GM03348 (cell line): ENCODE data around the gene UPP1.

Source experiments
- DNase-seq: peaks from one replicate; pipeline ENCODE4 v3.0.0; 2012; ENCODE audit warnings: low spot score

The UPP1 gene

GRCh38 chr7:48085942-48086341 lies 3.1 kb upstream of the UPP1 start:
- no peak for DNase-seq

DNA sequence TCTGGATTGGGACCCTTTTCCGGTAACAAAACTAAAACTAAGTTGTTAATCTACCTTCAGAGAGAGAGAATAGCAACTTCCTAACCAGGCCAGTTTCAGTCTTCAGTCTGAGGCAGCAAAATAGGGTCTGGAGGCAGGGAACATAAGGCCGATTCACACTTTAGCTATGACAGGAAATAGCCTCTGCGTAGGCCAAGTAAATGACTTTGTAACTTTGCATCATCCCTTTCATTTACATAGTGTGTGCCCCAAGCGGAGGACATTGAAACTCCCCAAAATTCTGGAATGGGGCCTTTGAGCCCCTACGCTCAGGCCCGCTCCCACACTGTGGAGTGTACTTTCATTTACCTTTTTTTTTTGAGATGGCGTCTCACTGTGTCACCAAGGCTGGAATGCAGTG lies 1.7 kb upstream of the UPP1 start:
- DNase-seq = no peak

GRCh38 chr7:48088559-48089045 lies 463 bp upstream of the UPP1 start:
- DNase-seq = peak; percentile 84

- DNase-seq = no peak
Measured at GRCh38 chr7:48090095-48090805, 1.2 kb downstream of the UPP1 start.

DNA sequence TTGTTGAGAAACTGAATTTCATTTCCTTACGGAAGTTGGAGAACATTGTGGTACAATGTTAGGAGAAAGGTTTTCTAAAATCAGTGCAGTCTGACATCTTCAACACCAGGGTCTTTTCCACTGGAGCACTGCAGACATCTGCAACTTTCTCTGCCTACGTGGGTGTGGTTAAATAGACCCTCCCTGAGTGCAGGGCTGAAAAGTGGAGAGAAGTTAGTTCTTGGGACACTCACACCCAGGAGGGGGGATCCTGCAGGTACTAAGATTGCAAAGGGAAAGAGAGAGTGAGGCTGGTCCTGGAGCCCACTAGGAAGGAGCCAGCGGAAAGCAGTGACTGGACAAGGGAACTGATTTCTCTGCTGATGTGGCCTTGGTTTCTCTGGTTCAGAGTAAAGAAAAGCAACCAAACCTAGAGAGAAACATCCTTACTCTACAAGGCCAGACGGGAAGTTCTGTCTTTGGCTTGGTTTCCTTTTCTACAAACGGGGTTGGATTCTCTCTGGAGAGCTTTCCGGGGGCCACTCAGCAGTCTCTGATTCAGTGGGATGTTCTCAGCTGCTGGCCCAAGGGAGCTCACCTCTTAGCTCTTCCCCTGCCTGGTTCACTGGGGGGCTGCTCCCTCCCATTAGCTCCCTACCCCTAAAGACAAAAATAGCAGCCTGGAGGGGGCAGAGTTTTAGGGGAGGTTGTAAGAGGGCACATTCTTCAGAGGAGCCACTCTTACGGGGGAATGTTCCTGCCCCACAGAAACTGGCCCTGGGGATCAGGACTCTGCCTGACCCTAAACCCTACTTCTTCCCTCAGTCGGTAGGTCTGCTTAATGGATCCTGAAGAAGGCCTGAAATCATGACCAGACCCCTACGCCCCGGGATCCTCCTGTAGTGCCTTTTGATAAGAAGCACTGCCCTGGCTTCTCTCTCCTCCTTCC lies 2.7 kb downstream of the UPP1 start:
- no peak for DNase-seq

DNA sequence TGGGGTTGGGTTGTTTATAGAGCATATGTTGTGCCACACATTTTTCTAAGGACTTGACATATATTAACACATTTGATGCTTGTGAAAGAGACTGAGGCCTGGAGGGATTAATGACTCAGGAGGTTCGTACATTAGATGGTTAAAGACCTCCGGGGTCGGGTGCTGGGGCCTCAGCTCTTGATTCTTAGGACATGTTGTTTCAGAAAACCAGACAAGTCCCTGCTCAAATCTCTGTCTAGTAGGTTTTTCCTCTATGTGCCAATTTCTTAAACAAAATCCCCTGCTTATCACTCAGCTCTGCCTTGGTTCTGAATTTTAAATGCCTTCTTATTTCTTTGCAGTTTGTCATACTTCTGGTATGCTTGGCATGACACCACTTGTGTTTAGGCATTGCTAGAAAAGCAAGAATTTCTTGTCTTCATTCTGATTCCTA lies 5.8 kb downstream of the UPP1 start:
- peak; percentile 71 for DNase-seq

GRCh38 chr7:48096273-48096672 lies 7.2 kb downstream of the UPP1 start:
- DNase-seq = no peak

- peak; percentile 42 for DNase-seq
Measured at GRCh38 chr7:48097521-48098231, 8.6 kb downstream of the UPP1 start.

GRCh38 chr7:48098846-48099245 lies 9.8 kb downstream of the UPP1 start:
- DNase-seq = no peak

DNA sequence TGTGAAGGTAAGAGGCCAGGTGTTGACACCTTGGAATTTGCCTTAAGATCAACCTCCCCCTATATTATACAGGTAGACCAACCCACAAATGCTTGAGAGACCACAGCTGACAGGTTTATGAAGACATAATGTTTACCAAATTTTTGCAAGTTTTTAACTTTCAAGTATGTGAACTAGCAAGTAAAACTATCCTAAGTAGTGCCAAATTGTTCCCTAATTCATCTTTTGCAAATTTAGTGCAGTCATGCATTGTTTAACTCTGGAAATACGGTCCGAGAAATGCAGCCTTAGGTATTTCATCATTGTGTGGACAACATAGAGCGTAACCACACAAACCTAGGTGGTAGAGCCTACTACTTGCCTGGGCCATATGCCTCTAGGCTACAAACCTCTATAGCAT lies 10.7 kb downstream of the UPP1 start:
- DNase-seq = no peak

DNA sequence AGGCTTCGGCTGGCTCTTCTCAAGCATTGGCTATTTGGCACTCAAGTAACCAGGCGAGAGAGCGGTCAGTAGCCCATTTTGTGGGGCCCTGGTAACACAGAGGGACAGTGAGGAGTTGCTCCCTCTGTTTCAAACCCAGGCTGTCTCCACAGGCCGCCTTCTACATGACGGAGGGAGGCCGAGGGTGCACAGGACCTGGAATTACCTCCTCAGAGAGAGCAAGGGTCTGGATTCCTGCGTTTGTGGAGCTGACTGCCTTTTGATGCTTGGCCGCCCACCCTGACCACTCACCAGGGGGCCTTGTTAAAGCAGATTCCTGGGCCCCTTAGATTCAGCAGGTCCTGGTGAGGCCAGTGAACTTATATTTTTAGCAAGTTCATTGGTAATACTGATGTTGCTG lies 12.3 kb downstream of the UPP1 start:
- DNase-seq = no peak

DNA sequence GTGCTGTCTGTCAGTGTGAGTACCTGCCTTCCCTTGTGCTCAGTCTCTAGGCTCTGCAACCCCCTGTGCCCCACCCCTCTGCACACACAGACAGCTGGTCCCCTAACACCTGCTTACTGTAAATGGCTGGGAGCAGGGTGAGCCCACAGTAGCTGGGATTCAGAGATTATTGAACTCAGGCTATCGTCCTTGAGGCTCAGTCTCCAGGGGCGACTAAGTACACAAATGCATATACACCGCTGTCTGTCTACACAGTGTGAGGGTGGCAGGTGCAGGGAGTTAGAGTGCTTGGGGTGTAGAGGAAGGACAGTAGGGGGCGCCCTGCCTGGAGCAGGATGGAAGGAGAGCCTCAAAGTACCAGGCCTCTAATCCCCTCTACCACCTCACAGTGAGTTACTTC lies 12.9 kb downstream of the UPP1 start:
- DNase-seq = no peak

GRCh38 chr7:48102530-48102929 lies 13.5 kb downstream of the UPP1 start:
- DNase-seq = no peak

DNA sequence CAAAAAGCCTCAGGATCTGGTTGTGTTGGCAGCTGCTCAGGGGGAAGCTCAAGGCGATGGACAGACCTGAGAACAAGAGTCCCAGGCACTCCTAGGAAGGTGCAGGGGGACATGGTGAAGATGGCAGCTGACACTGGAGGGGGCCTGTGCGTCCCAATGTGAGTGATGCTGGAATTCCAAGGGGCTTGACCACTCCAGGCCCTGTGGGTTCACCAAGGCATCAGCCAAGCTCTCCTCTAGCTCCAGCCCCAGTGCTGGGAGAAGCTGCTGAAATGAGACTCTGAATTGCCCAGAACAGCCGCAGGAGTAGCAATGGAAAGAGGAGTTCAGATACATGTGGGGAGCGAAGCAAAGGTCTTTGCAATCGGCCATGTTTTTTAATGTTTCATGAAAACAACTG lies 16.0 kb downstream of the UPP1 start:
- no peak for DNase-seq

DNA sequence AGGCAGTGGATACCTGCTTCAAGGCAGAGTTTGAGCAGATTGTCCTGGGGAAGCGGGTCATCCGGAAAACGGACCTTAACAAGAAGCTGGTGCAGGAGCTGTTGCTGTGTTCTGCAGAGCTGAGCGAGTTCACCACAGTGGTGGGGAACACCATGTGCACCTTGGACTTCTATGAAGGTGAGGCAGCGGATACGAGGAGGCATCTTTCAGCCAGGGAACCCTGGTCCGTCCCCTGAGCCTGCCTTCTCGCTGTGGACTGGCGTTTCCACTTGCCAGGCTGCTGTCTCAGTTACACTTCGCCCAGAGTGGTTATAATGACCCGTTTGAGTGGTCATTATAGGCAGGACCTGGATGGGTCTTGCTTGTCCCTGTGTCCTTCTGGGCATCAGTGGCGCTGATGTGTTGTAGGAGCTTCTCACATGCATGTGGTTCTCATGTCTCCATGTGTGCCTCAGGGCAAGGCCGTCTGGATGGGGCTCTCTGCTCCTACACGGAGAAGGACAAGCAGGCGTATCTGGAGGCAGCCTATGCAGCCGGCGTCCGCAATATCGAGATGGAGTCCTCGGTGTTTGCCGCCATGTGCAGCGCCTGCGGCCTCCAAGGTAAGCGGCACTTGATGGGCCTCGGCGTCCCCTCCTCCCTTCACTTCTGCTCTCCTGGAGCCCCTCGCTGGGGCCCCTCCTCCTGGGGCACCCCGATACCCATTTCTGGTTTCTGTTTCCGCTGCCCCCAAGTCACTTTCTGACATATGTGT lies 18.0 kb downstream of the UPP1 start:
- no peak for DNase-seq

- DNase-seq = no peak
Measured at GRCh38 chr7:48107926-48108472, 18.9 kb downstream of the UPP1 start.

- no peak for DNase-seq
Measured at GRCh38 chr7:48108959-48109847, 20.1 kb downstream of the UPP1 start.

- DNase-seq = peak; percentile 78
Measured at GRCh38 chr7:48109848-48110663, 21.0 kb downstream of the UPP1 start.

DNA sequence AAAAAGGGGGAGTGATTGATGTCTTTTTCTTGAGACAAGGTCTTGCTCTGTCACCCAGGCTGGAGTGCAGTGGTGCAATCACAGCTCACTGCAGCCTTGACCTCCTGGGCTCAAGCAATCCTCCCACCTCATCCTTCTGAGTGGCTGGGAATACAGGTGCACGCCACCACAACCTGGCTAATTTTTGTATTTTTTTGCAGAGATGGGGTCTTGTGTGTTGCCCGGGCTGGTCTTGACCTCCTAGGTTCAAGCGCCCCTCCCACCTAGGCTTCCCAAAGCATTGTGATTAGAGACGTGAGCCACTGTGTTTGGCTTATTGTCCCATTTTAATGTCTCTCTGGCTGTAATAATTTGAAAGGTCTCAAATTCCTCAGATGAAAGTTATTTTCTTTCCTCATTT lies 21.8 kb downstream of the UPP1 start:
- DNase-seq = no peak

DNA sequence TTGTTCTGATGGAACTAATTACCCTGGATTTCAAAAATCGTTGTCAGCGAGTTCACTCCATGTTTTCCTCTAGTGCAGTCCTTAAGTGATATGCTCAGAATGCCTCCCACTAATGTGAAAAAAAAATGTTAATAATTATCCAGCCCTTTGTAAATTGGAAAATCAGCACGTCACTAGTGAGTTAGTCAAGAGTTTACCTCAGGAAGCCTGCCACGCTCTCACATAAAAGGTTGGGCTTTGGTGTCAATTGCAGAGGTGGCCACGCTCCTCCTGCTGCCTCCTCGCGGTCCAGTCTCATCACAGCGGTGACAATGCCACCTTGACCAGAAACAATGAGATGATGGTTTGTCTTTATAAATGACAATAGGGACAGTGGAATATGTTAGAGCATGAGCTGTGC lies 22.5 kb downstream of the UPP1 start:
- DNase-seq = no peak
